ENCODE data around the gene THAP8.
A peak's percentile ranks its signal among the peaks of the same experiment; 100 is the strongest.

THAP8 gene

DNA sequence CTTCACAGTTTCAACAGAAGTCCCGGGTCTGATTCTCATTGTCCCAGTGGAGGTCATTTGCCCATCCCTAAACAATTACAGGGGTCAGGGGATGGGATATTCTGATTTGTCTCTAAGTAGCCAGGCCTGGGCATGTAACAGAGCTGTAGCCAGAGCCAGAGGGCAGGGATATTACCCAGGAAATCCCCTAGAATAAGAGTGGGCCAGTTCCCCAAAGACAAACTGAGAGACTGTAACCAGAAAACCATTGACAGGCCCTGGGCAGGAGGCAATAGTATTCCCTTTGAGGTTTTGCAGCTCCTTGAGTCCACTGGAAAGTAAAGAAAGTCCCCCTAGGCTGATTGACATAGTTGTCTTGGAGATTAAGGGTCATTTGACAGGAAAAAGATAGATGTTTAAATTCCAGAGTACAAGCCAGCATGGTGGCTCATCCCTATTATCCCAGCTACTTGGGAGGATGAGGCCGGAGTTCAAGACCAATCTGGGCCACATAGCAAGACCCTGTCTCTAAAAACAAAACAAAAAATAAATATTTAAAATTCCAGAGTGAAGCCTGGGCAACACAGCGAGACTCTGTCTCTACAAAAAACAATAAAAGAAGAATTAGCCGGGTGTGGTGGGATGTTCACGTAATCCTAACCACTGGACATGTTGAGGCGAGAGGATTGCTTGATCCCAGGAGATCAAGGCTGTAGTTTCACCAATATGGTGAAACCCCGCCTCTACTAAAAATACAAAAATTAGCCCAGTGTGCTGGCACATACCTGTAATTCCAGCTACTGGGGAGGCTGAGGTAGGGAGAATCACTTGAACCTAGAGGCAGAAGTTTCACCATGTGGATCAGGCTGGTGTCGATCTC, 60.9 kb downstream of the THAP8 start:
- DNase-seq: no peak

DNA sequence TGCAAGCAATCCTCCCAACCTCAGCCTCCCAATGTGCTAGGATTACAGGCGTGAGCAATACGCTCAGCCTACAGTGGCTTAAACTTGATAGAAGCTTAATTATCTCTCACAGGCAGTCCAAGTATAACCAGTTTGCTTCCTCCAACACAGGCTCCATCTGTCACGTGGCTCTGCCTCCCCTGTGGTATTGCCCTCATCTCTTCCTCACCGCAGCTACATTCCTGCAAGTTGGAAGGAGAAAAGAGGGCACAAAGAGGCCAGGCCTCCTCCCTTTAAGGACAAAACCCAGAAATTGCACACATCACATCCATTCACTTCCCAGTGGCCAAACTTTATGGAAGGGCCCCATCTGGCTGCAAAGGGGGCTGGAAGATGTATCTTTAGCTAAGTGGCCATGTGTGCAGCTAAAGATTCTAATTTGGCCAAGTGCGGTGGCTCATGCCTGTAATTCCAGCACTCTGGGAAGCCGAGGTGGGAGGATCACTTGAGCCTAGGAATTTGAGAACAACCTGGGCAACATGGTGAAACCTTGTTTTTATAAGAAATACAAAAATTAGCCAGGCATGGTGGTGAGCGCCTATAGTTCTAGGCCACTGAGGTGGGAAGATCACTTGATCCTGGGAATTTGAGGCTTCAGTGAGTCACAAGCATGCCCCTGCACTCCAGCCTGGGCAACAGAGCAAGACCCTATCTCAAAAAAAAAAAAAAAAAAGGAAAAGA, 62.2 kb downstream of the THAP8 start:
- no peak for DNase-seq

DNA sequence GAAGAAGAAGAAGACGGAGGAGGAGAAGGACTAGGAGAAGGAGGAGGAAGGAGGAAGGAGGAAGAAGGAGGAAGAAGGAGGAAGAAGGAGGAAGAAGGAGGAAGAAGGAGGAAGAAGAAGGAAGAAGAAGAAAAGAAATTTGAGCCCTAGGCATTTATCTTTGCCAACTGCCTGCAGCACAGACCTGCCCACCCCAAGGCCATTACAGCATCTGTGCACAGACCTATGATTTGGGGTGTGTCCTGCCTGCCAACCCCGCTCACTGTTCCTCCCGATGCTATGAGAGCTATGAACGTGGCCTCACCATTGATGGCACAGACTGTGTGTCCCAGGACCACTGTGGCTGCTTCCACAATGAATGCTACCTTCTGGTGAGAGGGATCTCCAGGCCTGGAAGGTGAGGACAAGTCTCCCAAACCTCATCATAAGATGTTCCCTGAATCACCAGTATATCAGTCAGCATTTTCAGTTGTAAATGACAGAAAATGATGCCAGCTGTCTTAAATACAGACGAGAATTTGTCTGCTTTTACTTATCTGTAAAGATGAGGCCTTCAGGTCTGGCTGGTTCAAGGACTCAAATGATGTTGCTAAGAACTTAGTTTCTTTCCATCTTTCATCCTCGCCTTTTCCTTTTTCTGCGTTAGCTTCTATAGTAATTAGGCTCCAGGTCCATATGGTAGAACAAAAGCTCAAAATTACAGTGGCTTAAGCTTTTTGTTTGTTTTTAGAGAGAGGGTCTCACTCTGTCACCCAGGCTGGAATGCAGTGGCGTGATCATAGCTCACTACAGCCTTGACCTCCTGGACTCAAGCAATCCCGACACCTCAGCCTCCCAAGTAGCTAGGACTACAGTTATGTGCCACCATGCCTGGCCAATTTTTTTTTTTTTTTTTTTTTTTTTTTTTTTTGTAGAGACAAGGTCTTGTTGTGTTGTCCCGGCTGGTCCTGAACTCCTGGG, 63.0 kb downstream of the THAP8 start:
- DNase-seq: no peak

DNA sequence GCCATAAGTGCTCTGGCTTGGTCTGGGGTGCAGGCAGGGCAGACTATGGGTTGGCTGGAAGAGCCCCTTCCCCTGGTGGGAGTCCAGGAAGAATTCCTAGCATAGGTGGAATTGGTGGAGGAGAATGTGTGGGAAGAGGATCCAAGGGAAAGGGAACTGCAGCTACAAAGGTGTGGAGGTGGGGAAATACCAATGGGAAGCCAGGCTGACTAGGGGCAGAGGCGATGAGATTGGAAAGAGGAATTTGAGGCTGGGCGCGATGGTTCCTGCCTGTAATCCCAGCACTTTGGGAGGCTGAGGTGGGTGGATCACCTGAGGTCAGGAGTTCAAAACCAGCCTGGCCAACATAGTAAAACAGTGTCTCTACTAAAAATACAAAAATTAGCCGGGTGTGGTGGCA, 63.9 kb downstream of the THAP8 start:
- no peak for DNase-seq

DNA sequence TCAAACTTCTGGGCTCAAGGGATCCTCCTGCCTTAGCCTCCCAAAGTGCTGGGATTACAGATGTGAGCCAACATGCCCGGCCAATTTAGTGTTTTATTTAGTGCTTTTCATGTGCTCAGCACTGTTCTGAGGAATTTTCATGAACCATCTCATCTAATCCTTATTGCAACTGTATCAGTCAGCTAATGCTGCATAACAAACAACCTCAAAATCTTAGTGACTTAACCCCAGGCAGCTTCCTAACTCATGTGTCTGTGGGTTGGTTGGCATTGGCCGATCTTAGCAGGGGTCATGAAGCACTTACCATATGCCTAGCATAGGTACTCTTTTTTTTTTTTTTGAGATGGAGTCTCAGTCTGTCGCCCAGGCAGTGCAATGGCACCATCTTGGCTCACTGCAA, 65.3 kb downstream of the THAP8 start:
- no peak for DNase-seq

DNA sequence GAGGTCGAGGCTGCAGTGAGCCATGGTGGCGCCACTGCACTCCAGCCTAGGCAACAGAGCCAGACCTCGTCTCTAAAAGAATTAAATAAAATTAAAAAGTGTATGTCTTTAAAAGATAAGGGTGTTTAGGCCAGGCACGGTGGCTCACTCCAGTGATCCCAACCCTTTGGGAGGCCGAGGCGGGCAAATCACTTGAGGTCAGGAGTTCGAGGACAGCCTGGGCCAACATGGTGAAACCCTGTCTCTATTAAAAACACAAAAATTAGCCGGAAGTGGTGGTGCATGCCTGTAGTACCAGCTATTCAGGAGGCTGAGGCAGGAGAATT, 66.6 kb downstream of the THAP8 start:
- DNase-seq: no peak

DNA sequence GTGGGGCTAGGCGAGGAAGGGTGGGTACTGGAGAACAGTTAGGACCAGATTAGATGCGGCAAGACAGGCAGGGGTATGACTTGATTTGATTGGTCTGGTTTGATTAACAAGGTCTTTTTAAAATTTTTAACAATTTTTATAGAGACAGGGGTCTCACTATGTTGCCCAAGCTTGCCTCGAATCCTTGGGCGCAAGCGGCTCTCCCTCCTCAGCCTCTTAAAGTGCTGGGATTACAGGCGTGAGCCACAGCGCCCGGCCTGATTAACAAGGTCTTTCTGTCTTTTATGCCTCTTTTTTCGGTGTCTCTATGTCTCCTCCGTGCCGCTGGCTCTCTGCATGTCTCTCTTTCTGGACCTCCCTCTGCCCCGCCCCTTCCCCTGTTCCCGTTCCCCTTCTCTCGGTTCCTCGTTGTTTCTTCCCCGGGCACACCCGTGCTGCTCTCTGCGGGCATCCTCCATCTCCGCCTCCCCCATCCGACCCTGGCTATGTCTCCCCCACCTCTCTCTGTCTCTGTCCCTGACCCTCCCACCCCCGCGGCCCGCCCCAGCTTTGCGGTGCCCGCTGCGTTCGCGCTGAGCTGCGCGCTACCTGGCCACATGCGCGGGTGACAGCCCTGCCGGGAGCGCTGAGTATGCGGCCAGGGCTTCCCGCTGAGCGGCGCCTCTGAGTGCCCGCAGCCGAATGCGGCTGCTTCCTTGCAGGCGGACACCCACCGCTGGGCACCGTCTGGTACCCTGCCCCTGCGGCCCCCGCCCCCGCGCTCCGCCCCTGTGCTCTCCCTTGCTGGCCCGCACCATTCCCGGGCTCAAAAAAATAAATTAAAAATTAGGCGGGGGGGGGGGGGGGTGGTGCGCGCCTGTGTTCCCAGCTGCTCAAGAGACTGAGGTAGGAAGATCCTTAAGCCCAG, 67.2 kb downstream of the THAP8 start:
- DNase-seq: peak; percentile 19

DNA sequence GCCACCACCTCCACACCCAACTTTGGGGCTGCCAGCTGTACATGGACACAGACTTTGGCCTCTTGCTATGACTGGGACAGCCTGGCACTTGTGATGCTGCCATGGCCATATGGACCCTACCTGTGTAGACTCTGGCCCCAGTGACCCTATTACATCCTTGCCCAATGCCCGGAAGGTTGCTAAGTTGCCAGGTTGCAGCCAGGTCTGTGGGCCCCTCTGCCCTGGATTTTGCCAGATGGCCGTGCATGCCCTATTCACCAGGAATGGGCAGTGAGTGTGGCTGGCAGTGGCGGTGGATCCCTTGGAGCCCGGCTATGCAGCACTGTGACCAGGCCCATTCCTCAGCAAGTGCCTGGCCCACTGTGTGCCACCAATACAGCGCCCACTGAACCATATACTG, 68.0 kb downstream of the THAP8 start:
- no peak for DNase-seq

All from stimulated activated CD4-positive, alpha-beta T cell treated with anti-CD3 and anti-CD28 coated beads, Interleukin-4, amount 100 ng/mL, for 1 hour (primary cell).